ENCODE results near the gene CIAO2B. TPM values are rescaled to one million over a fixed set of nuclear protein-coding genes. Genes with fewer than 3 reads are reported as not detected.

The CIAO2B gene
- total and polyA plus RNA-seq, 2 experiments from 2014 or later, result 92.4 to 181 TPM

- no peaks in the 10 kb centered on the region for H3K27me3 ChIP-seq (ENCODE audit: insufficient read depth)
- Mint-ChIP-seq H3K4me3 (no peak overlapping the region), H3K27me3 (ENCODE audit: insufficient read depth, low read depth, poor library complexity) (peaks cover 2% of the 10 kb centered on the region), H3K4me1 (no peaks in the 10 kb centered on the region), H3K9me3 (no peaks in the 10 kb centered on the region), H3K36me3 (ENCODE audit: low read depth) (no peaks in the 10 kb centered on the region), H3K27ac (no peak overlapping the region)
- no peaks in the 10 kb centered on the region for H3K79me2 ChIP-seq (replicated peaks; ENCODE audit: insufficient read depth)
- no peak overlapping the region for H3K4me3 ChIP-seq
- no peaks in the 10 kb centered on the region for H3F3A ChIP-seq (replicated peaks; ENCODE audit: low read depth)
- ATAC-seq, result no peak
- no peak overlapping the region for H3K27ac ChIP-seq (ENCODE audit: low read depth)
- no peaks in the 10 kb centered on the region for H3K9me2 ChIP-seq (ENCODE audit: insufficient read depth)
- no peak for DNase-seq (ENCODE audit: low spot score)
- H3K4me2 ChIP-seq, result no peak overlapping the region
- H4K20me1 ChIP-seq (replicated peaks; ENCODE audit: insufficient read depth), result no peaks in the 10 kb centered on the region
- TF ChIP-seq STAT1 (IDR thresholded peaks at IDR 0.05; ENCODE audit: unreplicated experiment) (no peak), CREB1 (CRISPR knock-in tag; IDR thresholded peaks at IDR 0.05; ENCODE audit: low read depth) (no peak), ZNF114 (CRISPR knock-in tag; IDR thresholded peaks at IDR 0.05) (no peak), CTCF (conservative IDR thresholded peaks at IDR 0.05; ENCODE audit: low read depth in 2 of 2) (no peak), REST (IDR thresholded peaks at IDR 0.05; ENCODE audit: unreplicated experiment) (no peak), ETS1 (IDR thresholded peaks at IDR 0.05) (no peak), EZH2phosphoT487 (IDR thresholded peaks at IDR 0.05; ENCODE audit: unreplicated experiment) (no peak), POLR2AphosphoS5 (IDR thresholded peaks at IDR 0.05; ENCODE audit: low read depth) (no peak), JUNB (IDR thresholded peaks at IDR 0.05; ENCODE audit: unreplicated experiment) (no peak)
- no peaks in the 10 kb centered on the region for H3K4me1 ChIP-seq (ENCODE audit: insufficient read depth)
- H2AFZ ChIP-seq, result no peak overlapping the region
- H3K36me3 ChIP-seq (ENCODE audit: insufficient read depth), result no peaks in the 10 kb centered on the region
Measured at GRCh38 chr16:66983033-66983432, 48.8 kb upstream of the CIAO2B start.

Data from GM23338 (cell line).